T-cell (primary cell): ENCODE results near the gene DAGLB. TPM values are rescaled to one million over a fixed set of nuclear protein-coding genes. Genes with fewer than 3 reads are reported as not detected.
A peak's percentile ranks its signal among the peaks of the same experiment; 100 is the strongest.
"Not testable (repeated sequence)": the region's sequence is repeated elsewhere in the genome, so short reads cannot be mapped to it uniquely, and the experiment has no call there.

ENCODE experiments used
- ATAC-seq, 4 experiments: fragments of 200-7000 bp in 3 of 4; fragments of 150-1000 bp in 1 of 4; cut with Tn5 transposase; replicated peaks in 1 of 4; 1 replicate in 3 of 4; 2 replicates in 1 of 4; pipeline ENCODE4 v1.10.0; 2021; ENCODE audit warnings: moderate library complexity in 3 of 4, mild to moderate bottlenecking in 2 of 4, moderate number of reproducible peaks in 1 of 4
- CTCF ChIA-PET, 2 donors: fragments of 300-600 bp; sonication (Branson Sonifier 250); formaldehyde crosslinking; loops; one replicate each; lab custom pipeline; 2022; ENCODE audit warnings: antibody characterized with exemption in 2 of 2; lab: Charles Lee
- POLR2A ChIA-PET, 2 donors: fragments of 300-600 bp; sonication (Branson Sonifier 250); formaldehyde crosslinking; loops; one replicate each; lab custom pipeline; 2022; ENCODE audit warnings: antibody characterized with exemption in 2 of 2; lab: Charles Lee
- DNase-seq, 35 experiments: peaks; one replicate each; pipeline versions ENCODE4 v3.0.0 to v3.0.0-alpha.2; 2013 to 2023
- H3K27ac ChIP-seq: one replicate; pipeline ENCODE4 v1.5.1; 2013; ENCODE audit warnings: low read length
- H3K27me3 ChIP-seq, 2 experiments: replicated peaks in 1 of 2; 1 replicate in 1 of 2; 2 replicates in 1 of 2; pipeline versions ENCODE4 v1.6.1 to v1.7.0; 2013; ENCODE audit warnings: low read length in 1 of 2, mixed read lengths in 1 of 2; ENCODE audit not compliant: control insufficient read depth in 2 of 2, insufficient read depth in 2 of 2; ENCODE audit errors: extremely low read depth in 1 of 2
- H3K36me3 ChIP-seq, 2 donors: 1 replicate in 1 of 2; 2 replicates in 1 of 2; pipeline versions ENCODE4 v1.6.1 to v1.7.0; 2013; ENCODE audit warnings: low read length in 1 of 2; ENCODE audit not compliant: control insufficient read depth in 2 of 2, insufficient read depth in 1 of 2; ENCODE audit errors: extremely low read depth in 1 of 2
- H3K4me1 ChIP-seq, 2 experiments: 1 replicate in 1 of 2; 2 replicates in 1 of 2; pipeline versions ENCODE4 v1.6.1 to v1.7.0; 2013; ENCODE audit warnings: low read length in 2 of 2, mixed read lengths in 1 of 2; ENCODE audit not compliant: insufficient read depth in 2 of 2, control insufficient read depth in 1 of 2; ENCODE audit errors: extremely low read depth in 1 of 2
- H3K4me3 ChIP-seq, 2 donors: 1 replicate in 1 of 2; 2 replicates in 1 of 2; pipeline versions ENCODE4 v1.5.1 to v1.7.0; 2013; ENCODE audit warnings: mild to moderate bottlenecking in 2 of 2, low read length in 1 of 2, moderate library complexity in 1 of 2; ENCODE audit not compliant: control insufficient read depth in 1 of 2; ENCODE audit errors: extremely low read depth in 1 of 2
- H3K9me3 ChIP-seq: 2 replicates; pipeline ENCODE4 v1.7.0; 2013
- H3K27ac Mint-ChIP-seq, 2 donors: one replicate each; pipeline ENCODE4 v1.8.0; 2020 to 2021; ENCODE audit warnings: mild to moderate bottlenecking in 2 of 2, mixed read lengths in 2 of 2
- H3K27me3 Mint-ChIP-seq, 2 donors: one replicate each; pipeline ENCODE4 v1.8.0; 2021 to 2022; ENCODE audit warnings: mixed read lengths in 2 of 2
- H3K36me3 Mint-ChIP-seq: one replicate; pipeline ENCODE4 v1.8.0; 2021; ENCODE audit warnings: mixed read lengths
- H3K4me1 Mint-ChIP-seq, 3 donors: one replicate each; pipeline ENCODE4 v1.8.0; 2020 to 2022; ENCODE audit warnings: mixed read lengths in 3 of 3, mild to moderate bottlenecking in 1 of 3
- H3K4me3 Mint-ChIP-seq, 3 donors: one replicate each; pipeline ENCODE4 v1.8.0; 2020 to 2022; ENCODE audit warnings: mild to moderate bottlenecking in 3 of 3, mixed read lengths in 3 of 3, moderate library complexity in 3 of 3
- H3K9me3 Mint-ChIP-seq, 3 donors: one replicate each; pipeline ENCODE4 v1.8.0; 2020 to 2022; ENCODE audit warnings: mixed read lengths in 3 of 3
- WGBS: methylation state at CpG from one replicate; pipeline ENCODE4 v1.1.5; 2013; ENCODE audit warnings: missing lambda C conversion rate; ENCODE audit not compliant: insufficient coverage; 5-methylcytosine and 5-hydroxymethylcytosine counted together
- total RNA-seq, 35 experiments: library from RNA in 6 of 35; stranded (reverse) in 6 of 35; fragments of 120-200 nt in 1 of 35; gene quantifications; one replicate each; pipeline versions ENCODE4 v1.2.1 to v1.2.4 and lab custom pipeline; 2013 to 2026

Gene DAGLB
- total RNA-seq, 5 donors from 2014 or later (not counting 1 experiment from before 2014, with no cell fraction given): 23.9 to 45.0 (median 38.9) TPM

- H3K27ac Mint-ChIP-seq: peak overlapping the region in 1 of 2 donors; percentile 69
- DNase-seq (no peak), ATAC-seq (no peak)
- H3K4me3 ChIP-seq: no peak overlapping the region
- H3K27me3 ChIP-seq: no peaks in the 10 kb centered on the region
- H3K36me3 Mint-ChIP-seq: peaks cover 20% of the 10 kb centered on the region
- H3K9me3 ChIP-seq: no peaks in the 10 kb centered on the region
- peaks cover 51 to 58% (median 57%) of the 10 kb centered on the region in 3 donors for H3K4me1 Mint-ChIP-seq
- peaks cover 0 to 29% of the 10 kb centered on the region in 2 donors for H3K36me3 ChIP-seq
- CTCF ChIA-PET: interaction anchor here (0.5 to 0.6 kb wide), 2 partner anchors 21 to 246 kb away, joined by 3 read pairs; no protein-coding TSS in a partner anchor
- no peak overlapping the region for H3K4me3 Mint-ChIP-seq
- H3K9me3 Mint-ChIP-seq: no peaks in the 10 kb centered on the region
- POLR2A ChIA-PET: interaction anchor here in 1 of 2 donors (0.6 kb wide), 1 partner anchor 17 kb away, joined by 3 read pairs; no protein-coding TSS in a partner anchor
- H3K27ac ChIP-seq: no peak overlapping the region
- no peaks in the 10 kb centered on the region for H3K27me3 Mint-ChIP-seq
- 67% methylated on average over 1 of the region's 3 CpGs for WGBS
- peaks cover 5 to 38% of the 10 kb centered on the region in 2 experiments for H3K4me1 ChIP-seq
Observed at GRCh38 chr7:6386779-6387178, 61.0 kb downstream of the DAGLB start.

GRCh38 chr7:6385909-6386560 is 61.7 kb downstream of the DAGLB start:
- CTCF ChIA-PET: interaction anchor here (0.5 to 0.7 kb wide), 3 partner anchors 23 to 582 kb away, joined by 3 to 5 read pairs (median 3); no protein-coding TSS in a partner anchor
- Histone ChIP-seq H3K36me3 (peaks cover 0 to 21% of the 10 kb centered on the region in 2 donors), H3K9me3 (no peaks in the 10 kb centered on the region), H3K27ac (no peak overlapping the region), H3K4me3 (no peak overlapping the region), H3K4me1 (peaks cover 5 to 42% of the 10 kb centered on the region in 2 experiments), H3K27me3 (no peaks in the 10 kb centered on the region)
- peak overlapping the region; percentile 60 to 80 for H3K27ac Mint-ChIP-seq
- H3K4me3 Mint-ChIP-seq: peak overlapping the region in 1 of 3 donors; percentile 1
- ATAC-seq (no peak), DNase-seq (no peak)
- peaks cover 14% of the 10 kb centered on the region for H3K36me3 Mint-ChIP-seq
- peaks cover 51 to 58% (median 58%) of the 10 kb centered on the region in 3 donors for H3K4me1 Mint-ChIP-seq
- POLR2A ChIA-PET: interaction anchor here in 1 of 2 donors (0.6 kb wide), 1 partner anchor 17 kb away, joined by 3 read pairs; no protein-coding TSS in a partner anchor
- no peaks in the 10 kb centered on the region for H3K9me3 Mint-ChIP-seq
- WGBS: 80% methylated on average over 1 of the region's 4 CpGs
- no peaks in the 10 kb centered on the region for H3K27me3 Mint-ChIP-seq

GRCh38 chr7:6385110-6385781 is 62.5 kb downstream of the DAGLB start:
- CTCF ChIA-PET: interaction anchor here (0.5 to 1.4 kb wide), 3 partner anchors 22 to 581 kb away, joined by 3 to 5 read pairs (median 3); no protein-coding TSS in a partner anchor
- POLR2A ChIA-PET: interaction anchor here in 1 of 2 donors (0.5 kb wide), 1 partner anchor 774 kb away, joined by 7 read pairs; no protein-coding TSS in a partner anchor
- Mint-ChIP-seq H3K27me3 (no peaks in the 10 kb centered on the region), H3K4me3 (no peak overlapping the region), H3K4me1 (peaks cover 55 to 66% (median 66%) of the 10 kb centered on the region in 3 donors), H3K36me3 (peaks cover 14% of the 10 kb centered on the region), H3K9me3 (no peaks in the 10 kb centered on the region), H3K27ac (peak overlapping the region; percentile 60 to 80)
- H3K27me3 ChIP-seq: no peaks in the 10 kb centered on the region
- peak overlapping the region; percentile 19 for H3K27ac ChIP-seq
- peaks cover 5 to 46% of the 10 kb centered on the region in 2 experiments for H3K4me1 ChIP-seq
- peaks cover 0 to 19% of the 10 kb centered on the region in 2 donors for H3K36me3 ChIP-seq
- 88% methylated on average over 3 of the region's 5 CpGs for WGBS
- no peaks in the 10 kb centered on the region for H3K9me3 ChIP-seq
- H3K4me3 ChIP-seq: no peak overlapping the region
- no peak for ATAC-seq
- DNase-seq: no peak

GRCh38 chr7:6384327-6384726 is 63.4 kb downstream of the DAGLB start:
- Mint-ChIP-seq H3K27ac (peak overlapping the region in 1 of 2 donors; percentile 59), H3K4me3 (no peak overlapping the region), H3K36me3 (peaks cover 17% of the 10 kb centered on the region), H3K9me3 (no peaks in the 10 kb centered on the region), H3K4me1 (peaks cover 62 to 72% (median 71%) of the 10 kb centered on the region in 3 donors), H3K27me3 (no peaks in the 10 kb centered on the region)
- Histone ChIP-seq H3K4me1 (peaks cover 5 to 53% of the 10 kb centered on the region in 2 experiments), H3K36me3 (peaks cover 0 to 16% of the 10 kb centered on the region in 2 donors), H3K27me3 (no peaks in the 10 kb centered on the region), H3K9me3 (no peaks in the 10 kb centered on the region), H3K27ac (no peak overlapping the region), H3K4me3 (no peak overlapping the region)
- CTCF ChIA-PET: interaction anchor here (0.7 to 1.4 kb wide), 2 partner anchors 62 to 1750 kb away, joined by 3 to 5 read pairs; no protein-coding TSS in a partner anchor
- ATAC-seq: no peak
- 50% methylated on average over 1 of the region's 4 CpGs for whole genome bisulfite sequencing
- POLR2A ChIA-PET: no interaction called here
- DNase-seq: no peak

GRCh38 chr7:6382817-6383216 is 64.9 kb downstream of the DAGLB start:
- H3K9me3 ChIP-seq: no peaks in the 10 kb centered on the region
- Mint-ChIP-seq H3K4me3 (peak overlapping the region in 1 of 3 donors; percentile 20), H3K27me3 (no peaks in the 10 kb centered on the region), H3K27ac (peak overlapping the region; percentile 31 to 48), H3K4me1 (peaks cover 67 to 80% (median 77%) of the 10 kb centered on the region in 3 donors), H3K36me3 (peaks cover 14% of the 10 kb centered on the region), H3K9me3 (no peaks in the 10 kb centered on the region)
- peak in 1 of 35 experiments; percentile 20 for DNase-seq
- H3K27me3 ChIP-seq: no peaks in the 10 kb centered on the region
- POLR2A ChIA-PET: interaction anchor here in 1 of 2 donors (0.6 kb wide), 1 partner anchor 14 kb away, joined by 5 read pairs; no protein-coding TSS in a partner anchor
- no peak overlapping the region for H3K27ac ChIP-seq
- CTCF ChIA-PET: no interaction called here
- peaks cover 7 to 60% of the 10 kb centered on the region in 2 experiments for H3K4me1 ChIP-seq
- no peak overlapping the region for H3K4me3 ChIP-seq
- ATAC-seq: no peak
- WGBS: no CpG with 5 or more reads among the region's 5 CpGs
- H3K36me3 ChIP-seq: peaks cover 0 to 6% of the 10 kb centered on the region in 2 donors

- H3K27ac Mint-ChIP-seq: peak overlapping the region; percentile 32 to 48
- POLR2A ChIA-PET: interaction anchor here in 1 of 2 donors (0.6 kb wide), 1 partner anchor 524 kb away, joined by 3 read pairs; no protein-coding TSS in a partner anchor
- H3K4me3 Mint-ChIP-seq, H3K9me3 Mint-ChIP-seq, H3K36me3 Mint-ChIP-seq, H3K4me3 ChIP-seq, H3K27me3 ChIP-seq, H3K36me3 ChIP-seq, H3K9me3 ChIP-seq, ATAC-seq, H3K27ac ChIP-seq, DNase-seq, H3K27me3 Mint-ChIP-seq, CTCF ChIA-PET: not testable (repeated sequence)
- no CpG with 5 or more reads among the region's 11 CpGs for WGBS
- H3K4me1 Mint-ChIP-seq: peaks cover 76 to 86% (median 83%) of the 10 kb centered on the region in 3 donors
- peaks cover 11 to 65% of the 10 kb centered on the region in 2 experiments for H3K4me1 ChIP-seq
Observed at GRCh38 chr7:6381846-6382245, 65.9 kb downstream of the DAGLB start.
